Measurements from ENCODE around the gene AKR1B1.

Gene AKR1B1

GRCh38 chr7:134422008-134422407 lies 36.9 kb downstream of the AKR1B1 start:
- H3K4me2 ChIP-seq (ENCODE audit: low read length) = no peak overlapping the region

GRCh38 chr7:134420424-134421125 lies 38.3 kb downstream of the AKR1B1 start:
- H2BK120ac ChIP-seq (ENCODE audit: insufficient read depth, low read length, poor library complexity) = no peak overlapping the region
- peak; percentile 36 to 70 for DNase-seq
- no CpG with 5 or more reads among the region's 8 CpGs for WGBS (ENCODE audit: extremely low coverage, insufficient coverage, insufficient read length)

More at GRCh38 chr7:134422008-134422407, 36.9 kb downstream of the AKR1B1 start:
- Histone ChIP-seq H3K9me3 (ENCODE audit: insufficient read depth, low read depth, low read length) (no peaks in the 10 kb centered on the region), H3K36me3 (ENCODE audit: control insufficient read depth in 1 of 2, insufficient read depth in 2 of 2, low read length in 2 of 2) (no peaks in the 10 kb centered on the region), H3K23ac (ENCODE audit: low read length) (no peak overlapping the region), H3K4me1 (ENCODE audit: control insufficient read depth in 1 of 2, insufficient read depth in 2 of 2, low read length in 2 of 2) (peaks cover 0 to 3% of the 10 kb centered on the region in 2 experiments), H3K27ac (ENCODE audit: low read depth, low read length) (no peak overlapping the region), H2AK5ac (ENCODE audit: low read length) (no peak overlapping the region), H3K18ac (ENCODE audit: low read length) (no peak overlapping the region), H4K8ac (ENCODE audit: low read depth, low read length) (no peak overlapping the region), H3K27me3 (ENCODE audit: insufficient read depth, low read length) (no peaks in the 10 kb centered on the region), H3K4ac (ENCODE audit: low read depth, low read length) (no peak overlapping the region), H3K79me1 (ENCODE audit: low read length) (no peaks in the 10 kb centered on the region), H3K4me3 (ENCODE audit: low read depth, low read length) (no peak overlapping the region), H2BK120ac (ENCODE audit: insufficient read depth, low read length, poor library complexity) (no peak overlapping the region), H3K14ac (ENCODE audit: low read length) (no peak overlapping the region), H2AFZ (ENCODE audit: insufficient read depth, low read length, poor library complexity) (no peak overlapping the region), H3K9ac (ENCODE audit: low read length) (no peak overlapping the region), H2BK5ac (ENCODE audit: low read depth, low read length, poor library complexity) (no peak overlapping the region), H4K91ac (ENCODE audit: low read depth, low read length) (no peak overlapping the region), H3K79me2 (ENCODE audit: control insufficient read depth, insufficient read depth, low read length, poor library complexity) (no peaks in the 10 kb centered on the region), H2BK12ac (ENCODE audit: low read length) (no peak overlapping the region), H4K12ac (ENCODE audit: low read depth, low read length) (no peak overlapping the region)
- DNase-seq = no peak
- WGBS (ENCODE audit: extremely low coverage, insufficient coverage, insufficient read length) = no CpG with 5 or more reads among the region's 3 CpGs

GRCh38 chr7:134419875-134420274 lies 39.0 kb downstream of the AKR1B1 start:
- H3K9ac ChIP-seq (ENCODE audit: low read length) = no peak overlapping the region
- no peak overlapping the region for H2BK120ac ChIP-seq (ENCODE audit: insufficient read depth, low read length, poor library complexity)
- peaks cover 2% of the 10 kb centered on the region for H3K9me3 ChIP-seq (ENCODE audit: insufficient read depth, low read depth, low read length)
- no peak overlapping the region for H3K18ac ChIP-seq (ENCODE audit: low read length)
- no peaks in the 10 kb centered on the region for H3K79me2 ChIP-seq (ENCODE audit: control insufficient read depth, insufficient read depth, low read length, poor library complexity)
- H4K12ac ChIP-seq (ENCODE audit: low read depth, low read length) = no peak overlapping the region
- no peak overlapping the region for H3K14ac ChIP-seq (ENCODE audit: low read length)
- no peak overlapping the region for H3K4ac ChIP-seq (ENCODE audit: low read depth, low read length)
- no peak overlapping the region for H2AK5ac ChIP-seq (ENCODE audit: low read length)
- no peaks in the 10 kb centered on the region for H3K36me3 ChIP-seq (ENCODE audit: control insufficient read depth in 1 of 2, insufficient read depth in 2 of 2, low read length in 2 of 2)
- peaks cover 0 to 3% of the 10 kb centered on the region in 2 experiments for H3K4me1 ChIP-seq (ENCODE audit: control insufficient read depth in 1 of 2, insufficient read depth in 2 of 2, low read length in 2 of 2)
- no peaks in the 10 kb centered on the region for H3K27me3 ChIP-seq (ENCODE audit: insufficient read depth, low read length)
- H3K23ac ChIP-seq (ENCODE audit: low read length) = no peak overlapping the region
- H2AFZ ChIP-seq (ENCODE audit: insufficient read depth, low read length, poor library complexity) = no peak overlapping the region
- no peak overlapping the region for H2BK12ac ChIP-seq (ENCODE audit: low read length)
- no peak overlapping the region for H4K91ac ChIP-seq (ENCODE audit: low read depth, low read length)
- no peaks in the 10 kb centered on the region for H3K79me1 ChIP-seq (ENCODE audit: low read length)
- no peak for DNase-seq
- H2BK5ac ChIP-seq (ENCODE audit: low read depth, low read length, poor library complexity) = no peak overlapping the region
- H4K8ac ChIP-seq (ENCODE audit: low read depth, low read length) = no peak overlapping the region
- WGBS (ENCODE audit: extremely low coverage, insufficient coverage, insufficient read length) = no CpG with 5 or more reads among the region's 3 CpGs
- no peak overlapping the region for H3K4me3 ChIP-seq (ENCODE audit: low read depth, low read length)
- H3K4me2 ChIP-seq (ENCODE audit: low read length) = no peak overlapping the region
- H3K27ac ChIP-seq (ENCODE audit: low read depth, low read length) = no peak overlapping the region

More at GRCh38 chr7:134420424-134421125, 38.3 kb downstream of the AKR1B1 start:
- no peak overlapping the region for H3K4ac ChIP-seq (ENCODE audit: low read depth, low read length)
- no peak overlapping the region for H3K9ac ChIP-seq (ENCODE audit: low read length)
- no peak overlapping the region for H2BK5ac ChIP-seq (ENCODE audit: low read depth, low read length, poor library complexity)
- H3K23ac ChIP-seq (ENCODE audit: low read length) = no peak overlapping the region
- H3K27me3 ChIP-seq (ENCODE audit: insufficient read depth, low read length) = no peaks in the 10 kb centered on the region
- H3K4me1 ChIP-seq (ENCODE audit: control insufficient read depth in 1 of 2, insufficient read depth in 2 of 2, low read length in 2 of 2) = peaks cover 0 to 3% of the 10 kb centered on the region in 2 experiments
- H3K4me2 ChIP-seq (ENCODE audit: low read length) = no peak overlapping the region
- H2AFZ ChIP-seq (ENCODE audit: insufficient read depth, low read length, poor library complexity) = no peak overlapping the region
- H3K4me3 ChIP-seq (ENCODE audit: low read depth, low read length) = no peak overlapping the region
- H3K14ac ChIP-seq (ENCODE audit: low read length) = no peak overlapping the region
- H3K18ac ChIP-seq (ENCODE audit: low read length) = no peak overlapping the region
- H2AK5ac ChIP-seq (ENCODE audit: low read length) = no peak overlapping the region
- H4K12ac ChIP-seq (ENCODE audit: low read depth, low read length) = no peak overlapping the region
- H4K8ac ChIP-seq (ENCODE audit: low read depth, low read length) = no peak overlapping the region
- no peaks in the 10 kb centered on the region for H3K79me2 ChIP-seq (ENCODE audit: control insufficient read depth, insufficient read depth, low read length, poor library complexity)
- H4K91ac ChIP-seq (ENCODE audit: low read depth, low read length) = no peak overlapping the region
- H3K36me3 ChIP-seq (ENCODE audit: control insufficient read depth in 1 of 2, insufficient read depth in 2 of 2, low read length in 2 of 2) = no peaks in the 10 kb centered on the region
- H3K27ac ChIP-seq (ENCODE audit: low read depth, low read length) = no peak overlapping the region
- no peaks in the 10 kb centered on the region for H3K9me3 ChIP-seq (ENCODE audit: insufficient read depth, low read depth, low read length)
- H3K79me1 ChIP-seq (ENCODE audit: low read length) = no peaks in the 10 kb centered on the region
- no peak overlapping the region for H2BK12ac ChIP-seq (ENCODE audit: low read length)

GRCh38 chr7:134419085-134419484 lies 39.8 kb downstream of the AKR1B1 start:
- Histone ChIP-seq H2BK12ac (ENCODE audit: low read length) (no peak overlapping the region), H4K8ac (ENCODE audit: low read depth, low read length) (no peak overlapping the region), H2BK5ac (ENCODE audit: low read depth, low read length, poor library complexity) (no peak overlapping the region), H2AFZ (ENCODE audit: insufficient read depth, low read length, poor library complexity) (no peak overlapping the region), H3K36me3 (ENCODE audit: control insufficient read depth in 1 of 2, insufficient read depth in 2 of 2, low read length in 2 of 2) (no peaks in the 10 kb centered on the region), H4K91ac (ENCODE audit: low read depth, low read length) (no peak overlapping the region), H4K12ac (ENCODE audit: low read depth, low read length) (no peak overlapping the region), H3K27ac (ENCODE audit: low read depth, low read length) (no peak overlapping the region), H3K23ac (ENCODE audit: low read length) (no peak overlapping the region), H3K18ac (ENCODE audit: low read length) (no peak overlapping the region), H3K4me3 (ENCODE audit: low read depth, low read length) (no peak overlapping the region), H3K14ac (ENCODE audit: low read length) (no peak overlapping the region), H3K4me1 (ENCODE audit: control insufficient read depth in 1 of 2, insufficient read depth in 2 of 2, low read length in 2 of 2) (peaks cover 0 to 3% of the 10 kb centered on the region in 2 experiments), H2AK5ac (ENCODE audit: low read length) (no peak overlapping the region), H2BK120ac (ENCODE audit: insufficient read depth, low read length, poor library complexity) (no peak overlapping the region), H3K79me2 (ENCODE audit: control insufficient read depth, insufficient read depth, low read length, poor library complexity) (no peaks in the 10 kb centered on the region), H3K4me2 (ENCODE audit: low read length) (no peak overlapping the region), H3K9ac (ENCODE audit: low read length) (no peak overlapping the region), H3K27me3 (ENCODE audit: insufficient read depth, low read length) (no peaks in the 10 kb centered on the region), H3K79me1 (ENCODE audit: low read length) (no peaks in the 10 kb centered on the region), H3K9me3 (ENCODE audit: insufficient read depth, low read depth, low read length) (peaks cover 3% of the 10 kb centered on the region), H3K4ac (ENCODE audit: low read depth, low read length) (no peak overlapping the region)
- no peak for DNase-seq
- WGBS (ENCODE audit: extremely low coverage, insufficient coverage, insufficient read length) = no CpG with 5 or more reads among the region's 3 CpGs

All from trophoblast cell (in vitro differentiated cells and primary cell).